AG09309 (cell line): ENCODE data around the gene OR6B2.
"Not testable (repeated sequence)": the region's sequence is repeated elsewhere in the genome, so short reads cannot be mapped to it uniquely, and the experiment has no call there.

Experiments used
- DNase-seq: peaks from one replicate; pipeline ENCODE4 v3.0.0-alpha.2; 2010; ENCODE audit warnings: low read depth
- H3K4me3 ChIP-seq: 2 replicates; pipeline ENCODE4 v1.5.1; 2011; ENCODE audit warnings: mild to moderate bottlenecking, low read depth, low read length, moderate library complexity; ENCODE audit not compliant: control insufficient read depth
- CTCF ChIP-seq: IDR thresholded peaks from 2 replicates; pipeline ENCODE4 v1.5.1; 2011; ENCODE audit warnings: mild to moderate bottlenecking, low read depth, low read length, inconsistent platforms; ENCODE audit not compliant: insufficient read depth, control insufficient read depth; ENCODE audit errors: missing control alignments

Gene OR6B2

GRCh38 chr2:240053173-240054155, 23.2 kb upstream of the OR6B2 start, which contains the start of gene OR6B3:
TSS of gene OR6B3 (minus strand) at chr2:240053521.
- H3K4me3 ChIP-seq: no peak within 1 kb of the TSS
- DNase-seq: no peak
- no peak for TF ChIP-seq CTCF

GRCh38 chr2:240052524-240052923, 22.3 kb upstream of the OR6B2 start:
- no peak for DNase-seq
- H3K4me3 ChIP-seq: no peak overlapping the region
- no peak for TF ChIP-seq CTCF

DNA sequence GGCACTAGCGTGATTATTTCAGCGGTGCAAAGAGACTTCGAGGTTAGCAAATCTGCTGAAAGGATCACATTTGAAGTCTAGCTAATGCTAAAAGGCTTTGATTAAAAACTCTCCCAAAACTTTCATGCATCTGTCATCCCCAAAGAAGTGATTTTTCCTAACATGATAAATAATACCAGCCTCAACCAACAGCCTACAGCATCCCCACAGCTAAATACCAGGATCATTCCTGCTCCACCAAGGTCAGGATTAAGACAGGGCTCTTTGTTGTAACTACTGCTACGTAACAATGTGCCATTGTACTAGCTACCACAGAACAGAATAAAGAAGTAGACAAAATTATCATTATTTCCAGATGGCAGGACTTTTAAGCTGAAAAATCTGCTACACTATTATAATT, 21.5 kb upstream of the OR6B2 start:
- no peak for DNase-seq
- TF ChIP-seq CTCF: no peak
- no peak overlapping the region for H3K4me3 ChIP-seq

GRCh38 chr2:240050278-240050677, 20.0 kb upstream of the OR6B2 start:
- no peak for TF ChIP-seq CTCF

GRCh38 chr2:240048237-240048636, 18.0 kb upstream of the OR6B2 start:
- DNase-seq: no peak
- no peak for TF ChIP-seq CTCF
- H3K4me3 ChIP-seq: no peak overlapping the region

More at GRCh38 chr2:240050278-240050677, 20.0 kb upstream of the OR6B2 start:
- no peak for DNase-seq
- H3K4me3 ChIP-seq: no peak overlapping the region

DNA sequence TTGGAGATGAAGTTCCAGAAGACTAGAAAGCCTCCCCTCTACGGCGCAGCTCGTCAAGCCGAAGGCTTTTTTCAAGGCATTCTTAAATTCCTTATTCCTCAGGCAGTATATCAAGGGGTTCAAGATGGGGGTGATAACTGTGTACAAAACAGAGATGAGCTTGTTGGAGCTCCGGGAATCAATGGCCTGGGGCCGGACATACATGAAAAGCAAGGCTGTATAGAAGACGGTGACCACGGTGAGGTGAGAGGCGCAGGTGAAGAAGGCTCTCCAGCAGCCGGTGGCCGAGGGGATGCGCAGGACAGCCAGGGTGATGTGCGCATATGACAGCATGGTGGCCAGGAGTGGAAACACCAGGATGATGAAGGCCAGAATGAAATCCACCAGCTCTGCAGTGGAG, 14.9 kb upstream of the OR6B2 start:
- TF ChIP-seq CTCF: no peak
- no peak overlapping the region for H3K4me3 ChIP-seq

GRCh38 chr2:240044096-240044495, 13.9 kb upstream of the OR6B2 start:
- H3K4me3 ChIP-seq, DNase-seq: not testable (repeated sequence)

More for the DNA sequence above, 14.9 kb upstream of the OR6B2 start:
- no peak for DNase-seq
